CD4-positive, alpha-beta T cell treated with Interleukin-12 subunit alpha and Interleukin-12 subunit beta, for 1 hour (primary cell): ENCODE data around the gene GPM6B.
"Not testable (repeated sequence)": the region's sequence is repeated elsewhere in the genome, so short reads cannot be mapped to it uniquely, and the experiment has no call there.

Source experiments
- DNase-seq: peaks from one replicate; pipeline ENCODE4 v3.0.0-alpha.2; 2020

GPM6B gene

DNA sequence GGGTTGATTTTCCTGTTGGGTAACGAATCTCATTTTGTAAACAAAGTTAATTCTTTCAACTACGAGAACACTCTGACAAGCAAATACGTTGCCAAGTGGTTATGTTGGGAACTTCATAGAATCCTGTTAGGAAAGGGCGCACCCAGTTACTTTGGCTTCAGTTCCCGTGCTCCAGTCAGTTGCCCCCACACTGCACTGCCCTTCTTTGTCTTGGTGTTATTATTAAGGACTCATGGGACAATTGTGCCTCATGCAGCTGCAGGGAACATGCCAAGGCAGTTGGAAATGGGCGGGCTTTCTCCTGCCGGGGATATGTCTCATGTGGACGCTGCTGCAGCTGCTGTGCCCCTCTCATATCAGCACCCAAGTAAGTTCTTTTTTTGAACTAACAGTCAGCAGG lies 53.4 kb downstream of the GPM6B start:
- DNase-seq = no peak

- DNase-seq = no peak
These were observed 55.1 kb downstream of the GPM6B start for GRCh38 chrX:13761606-13762414.

GRCh38 chrX:13760426-13760825 lies 56.5 kb downstream of the GPM6B start:
- no peak for DNase-seq

GRCh38 chrX:13759152-13759718 lies 57.7 kb downstream of the GPM6B start:
- DNase-seq = no peak

DNA sequence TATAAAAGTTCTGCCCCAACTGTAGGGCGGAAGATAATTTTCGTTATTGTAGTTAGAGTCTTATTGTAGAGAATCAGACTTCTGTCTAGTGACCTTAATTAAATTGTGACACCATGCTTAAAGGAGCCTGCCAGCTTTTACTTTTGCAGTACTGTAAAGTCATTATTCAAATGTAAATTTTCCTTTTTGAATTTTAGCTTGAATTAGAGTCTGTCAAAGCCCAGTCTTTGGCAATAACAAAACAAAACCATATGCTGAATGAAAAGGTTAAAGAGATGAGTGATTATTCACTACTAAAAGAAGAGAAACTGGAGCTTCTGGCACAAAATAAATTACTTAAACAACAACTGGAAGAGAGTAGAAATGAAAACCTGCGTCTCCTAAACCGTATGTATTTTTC lies 60.5 kb downstream of the GPM6B start:
- no peak for DNase-seq

DNA sequence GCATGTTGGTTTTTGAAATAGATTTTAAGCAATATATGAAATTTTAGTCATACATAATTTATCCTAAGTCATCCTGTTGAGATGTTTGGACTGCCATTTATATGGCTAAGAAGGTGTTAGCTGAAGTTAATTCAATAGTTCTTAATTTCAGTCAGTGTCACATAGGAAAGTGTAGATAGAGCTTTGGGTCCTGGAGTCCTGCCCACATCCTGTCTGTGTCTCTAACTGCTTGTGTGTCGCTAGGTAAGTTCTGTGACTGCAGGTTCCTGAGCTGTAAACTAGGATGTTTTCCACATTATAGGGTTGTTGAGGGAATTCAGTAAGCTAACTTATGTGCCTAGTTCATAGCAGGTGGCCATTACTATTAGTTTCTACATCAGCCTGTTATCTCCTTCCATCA lies 61.6 kb downstream of the GPM6B start:
- DNase-seq = peak; percentile 29

DNA sequence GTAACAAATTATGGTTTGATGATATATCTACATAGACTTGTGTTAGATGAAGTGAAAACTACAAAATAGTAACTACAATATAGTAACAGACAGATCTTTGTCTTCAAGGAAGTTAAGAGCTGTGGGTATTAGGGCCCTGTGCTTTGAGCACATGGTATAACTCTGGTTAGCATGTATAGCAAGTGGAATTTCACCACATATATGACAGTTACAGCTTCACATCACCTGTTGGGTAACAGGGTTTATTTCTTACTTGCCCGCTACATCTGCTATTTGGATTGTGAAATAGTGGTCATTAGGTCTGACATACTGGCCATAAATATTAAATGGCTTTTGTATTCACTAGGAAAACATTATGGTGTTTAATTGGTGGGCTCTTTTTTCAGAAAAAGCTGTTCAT lies 62.1 kb downstream of the GPM6B start:
- DNase-seq = no peak

GRCh38 chrX:13752646-13753045 lies 64.2 kb downstream of the GPM6B start:
- no peak for DNase-seq

- no peak for DNase-seq
These were observed 64.8 kb downstream of the GPM6B start for GRCh38 chrX:13752141-13752540.

GRCh38 chrX:13750812-13751211 lies 66.1 kb downstream of the GPM6B start:
- no peak for DNase-seq

GRCh38 chrX:13750204-13750603 lies 66.7 kb downstream of the GPM6B start:
- peak; percentile 58 for DNase-seq

GRCh38 chrX:13748486-13748885 lies 68.4 kb downstream of the GPM6B start:
- no peak for DNase-seq

DNA sequence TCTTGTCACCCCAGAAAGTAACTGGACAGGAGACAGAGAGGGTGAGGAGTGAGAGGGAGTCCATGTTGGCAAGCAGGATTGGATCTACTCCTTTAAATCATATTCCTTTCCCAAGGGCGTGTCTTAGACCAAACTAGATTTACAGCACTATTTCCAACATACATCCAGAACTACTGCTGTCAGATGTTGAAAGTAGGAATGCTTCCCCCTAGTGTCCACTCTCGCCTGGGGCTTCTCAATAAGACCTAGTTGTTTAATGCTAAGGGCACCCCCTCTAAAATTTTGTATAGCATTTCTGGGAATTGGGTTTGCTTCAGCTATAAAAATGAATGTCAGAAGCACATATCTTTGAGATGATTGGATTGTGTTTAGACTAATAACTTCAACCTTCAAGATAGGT lies 69.1 kb downstream of the GPM6B start:
- peak; percentile 50 for DNase-seq

DNA sequence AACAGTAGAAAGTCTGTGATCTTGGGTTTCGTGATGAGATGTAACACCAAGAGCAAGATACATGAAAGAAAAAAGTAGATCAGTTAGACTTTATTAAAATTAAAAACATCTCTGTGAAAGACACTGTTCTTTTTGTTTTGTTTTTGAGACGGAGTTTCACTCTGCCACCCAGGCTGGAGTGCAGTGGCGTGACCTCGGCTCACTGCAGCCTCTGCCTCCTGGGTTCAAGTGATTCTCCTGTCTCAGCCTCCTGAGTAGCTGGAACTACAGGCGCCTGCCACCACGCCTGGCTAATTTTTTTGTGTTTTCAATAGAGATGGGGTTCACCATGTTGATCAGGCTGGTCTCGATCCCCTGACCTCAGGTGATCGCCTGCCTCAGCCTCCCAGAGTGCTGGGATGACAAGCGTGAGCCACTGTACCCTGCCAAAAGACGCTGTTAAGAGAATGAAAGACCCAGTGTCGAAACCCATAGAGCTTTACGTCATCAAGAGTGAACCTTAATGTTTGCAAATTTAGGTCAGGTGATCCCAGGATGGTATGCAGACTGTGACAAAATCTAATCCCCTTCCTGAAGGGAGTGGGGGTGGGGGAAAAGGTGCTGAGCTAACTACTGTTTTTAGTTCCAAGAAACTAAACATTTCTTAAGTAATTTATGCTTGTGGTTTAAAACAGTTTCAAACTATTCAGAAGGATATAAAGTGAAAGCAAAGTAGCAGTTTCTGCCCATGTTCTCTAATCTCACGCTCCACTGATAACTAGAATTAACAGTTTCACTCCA lies 74.3 kb downstream of the GPM6B start:
- DNase-seq = peak; percentile 74

- no peak for DNase-seq
These were observed 75.2 kb downstream of the GPM6B start for GRCh38 chrX:13741695-13742094.

DNA sequence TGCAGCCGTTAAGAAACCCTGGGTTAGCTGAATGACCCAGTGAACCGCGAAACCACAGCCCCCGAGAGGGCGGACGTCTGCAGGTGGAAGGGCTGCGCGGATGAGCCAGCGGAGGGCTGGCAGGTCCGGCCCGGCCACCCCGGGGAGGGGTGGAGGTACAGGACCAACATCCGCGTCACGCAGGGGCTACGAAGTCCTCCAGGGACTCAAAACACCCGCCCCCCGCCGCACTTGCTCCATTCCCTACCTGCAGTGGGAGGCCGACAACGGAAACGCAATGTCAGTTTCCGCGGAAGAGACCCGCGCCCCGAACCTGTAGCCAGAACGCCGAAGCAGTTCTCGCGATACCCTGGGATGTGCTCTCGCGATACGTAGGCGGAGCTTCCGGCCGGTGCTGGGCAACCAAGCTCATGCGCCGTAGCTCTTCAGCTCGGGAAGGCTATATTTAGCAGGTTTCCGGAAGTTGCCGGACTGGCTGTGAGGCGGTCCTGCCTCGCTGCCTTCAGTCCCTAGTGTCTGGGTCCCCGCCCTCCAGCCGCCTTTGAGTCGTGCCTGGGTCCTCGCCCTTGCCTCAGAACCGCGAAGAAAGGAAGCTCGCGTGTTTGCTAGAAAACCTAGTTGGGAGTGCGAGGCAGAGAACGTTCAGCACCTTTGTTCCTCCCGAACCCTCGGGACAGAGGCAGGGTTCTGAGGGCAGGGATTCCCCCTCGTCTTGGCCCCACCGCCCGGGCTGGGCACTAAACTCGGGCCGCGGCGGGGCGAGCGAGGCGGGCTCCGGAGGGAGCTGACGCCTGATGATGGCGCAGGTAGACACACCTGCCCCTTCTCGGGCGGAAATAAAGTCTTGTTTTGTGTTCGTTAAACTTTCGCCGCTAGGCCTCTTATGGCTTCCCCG lies 82.4 kb downstream of the GPM6B start, which contains the start of the genes OFD1 and TRAPPC2:
Gene OFD1, plus strand, starts transcription at position 471 of the 895 bp plus-strand sequence. Its CDS starts 324 bp downstream, at position 795.
Gene TRAPPC2, minus strand, starts transcription at position 343 of the 895 bp plus-strand sequence. CDS start 14,657 bp downstream, outside the sequence.
- peak; percentile 94 for DNase-seq

GRCh38 chrX:13733506-13733905 lies 83.4 kb downstream of the GPM6B start:
- no peak for DNase-seq

- no peak for DNase-seq
These were observed 84.4 kb downstream of the GPM6B start for GRCh38 chrX:13732246-13733067.

DNA sequence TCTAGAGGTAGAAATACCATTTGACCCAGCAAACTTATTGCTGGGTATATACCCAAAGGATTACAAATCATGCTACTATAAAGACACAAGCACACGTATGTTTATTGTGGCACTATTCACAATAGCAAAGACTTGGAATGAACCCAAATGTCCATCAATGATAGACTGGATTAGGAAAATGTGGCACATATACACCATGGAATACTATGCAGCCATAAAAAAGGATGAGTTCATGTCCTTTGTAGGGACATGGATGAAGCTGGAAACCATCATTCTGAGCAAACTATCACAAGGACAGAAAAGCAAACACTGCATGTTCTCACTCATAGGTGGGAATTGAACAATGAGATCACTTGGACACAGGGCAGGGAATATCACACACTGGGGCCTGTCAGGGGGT lies 86.4 kb downstream of the GPM6B start:
- DNase-seq = not testable (repeated sequence)

GRCh38 chrX:13726583-13726982 lies 90.3 kb downstream of the GPM6B start:
- not testable (repeated sequence) for DNase-seq

GRCh38 chrX:13724878-13725277 lies 92.0 kb downstream of the GPM6B start:
- peak; percentile 73 for DNase-seq
